Psoas muscle (tissue), 8 donors: ENCODE results near the gene TNS3. TPM values are rescaled to one million over a fixed set of nuclear protein-coding genes. Genes with fewer than 3 reads are reported as not detected.
A peak's percentile ranks its signal among the peaks of the same experiment; 100 is the strongest.

Source experiments
- ATAC-seq, 4 donors: fragments of 200-7000 bp; cut with Tn5 transposase; one replicate each; pipeline ENCODE4 v1.9.1; 2020; ENCODE audit warnings: moderate library complexity in 3 of 4, mild to moderate bottlenecking in 2 of 4
- DNase-seq, 2 donors: peaks; one replicate each; pipeline ENCODE4 v3.0.0-alpha.2; 2020
- H3K27ac ChIP-seq: fragments of 200-600 bp; one replicate; pipeline ENCODE4 v1.8.0; 2022
- H3K27me3 ChIP-seq, 3 donors: fragments of 200-600 bp in 1 of 3; one replicate each; pipeline versions ENCODE4 v1.6.1 to v1.8.0; 2013 to 2022; ENCODE audit warnings: low read length in 2 of 3, mild to moderate bottlenecking in 2 of 3, moderate library complexity in 1 of 3; ENCODE audit not compliant: insufficient read depth in 3 of 3
- H3K36me3 ChIP-seq, 2 donors: fragments of 200-600 bp in 1 of 2; one replicate each; pipeline versions ENCODE4 v1.6.1 to v1.8.0; 2013 to 2022; ENCODE audit warnings: low read depth in 1 of 2, mild to moderate bottlenecking in 1 of 2, moderate library complexity in 1 of 2; ENCODE audit not compliant: insufficient read depth in 1 of 2
- H3K4me1 ChIP-seq: fragments of 200-600 bp; one replicate; pipeline ENCODE4 v1.8.0; 2022
- H3K4me3 ChIP-seq: fragments of 200-600 bp; one replicate; pipeline ENCODE4 v1.8.0; 2022; ENCODE audit warnings: mild to moderate bottlenecking
- H3K9me3 ChIP-seq: fragments of 200-600 bp; one replicate; pipeline ENCODE4 v1.8.0; 2022
- CTCF ChIP-seq: fragments of 200-600 bp; IDR thresholded peaks from one replicate; pipeline ENCODE4 v1.8.0; 2022; ENCODE audit warnings: antibody characterized with exemption
- WGBS, 3 donors: extraction: QIAGEN DNeasy Blood & Tissue Kit; methylation state at CpG; one replicate each; pipeline versions ENCODE4 v1.1.6 to v1.1.7; 2013; 5-methylcytosine and 5-hydroxymethylcytosine counted together
- intact Hi-C, 2 donors: fragments of 100-400 bp; cut with DNase I; formaldehyde crosslinking; loops; one replicate each; pipeline versions ENCODE4 v1.11.0 to v1.14.2; 2022
- polyA plus RNA-seq, 3 donors: library from polyadenylated mRNA; stranded (reverse); fragments of 200-250 nt; gene quantifications; one replicate each; pipeline ENCODE4 v1.2.3, GENCODE V29; 2013
- total RNA-seq, 4 donors: library from RNA; stranded (reverse); fragmentation: NEBNext Ultra II Directional in 2 of 4; extraction: Animal tissue kit (Norgen Biotek cat#: 25700) in 2 of 4; gene quantifications; one replicate each; pipeline versions ENCODE4 v1.2.1 to v1.2.4, GENCODE V29; 2021 to 2023
- donor health status: healthy with polysubstance abuse.
- donor health status: DM: no; HTN: no; CAD: no; lungs with moderate emphysema.
- donor health status: Bipolar disorder and iron deficiency.
- donor health status: healthy.
- donor health status: DM: yes; HTN: yes; CAD: no.
- donor health status: DM: no; HTN: no; CAD: no.
- donor health status: DM: no; HTN: no; CAD: no.
- donor health status: DM: yes; HTN: yes; CAD: no.

The TNS3 gene
- total and polyA plus RNA-seq, 7 donors: 11.5 to 75.3 (median 35.0) TPM

GRCh38 chr7:47253650-47254080 lies 328.2 kb downstream of the TNS3 start:
- Histone ChIP-seq H3K27ac (peak overlapping the region; percentile 83), H3K27me3 (no peaks in the 10 kb centered on the region), H3K9me3 (no peaks in the 10 kb centered on the region), H3K36me3 (no peaks in the 10 kb centered on the region), H3K4me1 (peaks cover 6% of the 10 kb centered on the region), H3K4me3 (peak overlapping the region; percentile 69)
- ATAC-seq (peak; percentile 76 to 84 (median 79)), DNase-seq (peak; percentile 55 to 77)
- intact Hi-C loops: loop anchor here (2.0 to 5.0 kb wide), 2 partner anchors 1326 to 1337 kb away; no protein-coding TSS in a partner anchor
- WGBS, 3 donors: 4 to 5% (median 4%) methylated on average over 14 of the region's 14 CpGs
- no peak for TF ChIP-seq CTCF

- ATAC-seq (no peak), DNase-seq (no peak)
- Histone ChIP-seq H3K27me3 (no peaks in the 10 kb centered on the region), H3K36me3 (no peaks in the 10 kb centered on the region), H3K9me3 (no peaks in the 10 kb centered on the region), H3K27ac (no peak overlapping the region), H3K4me3 (no peak overlapping the region), H3K4me1 (peaks cover 10% of the 10 kb centered on the region)
- intact Hi-C loops: loop anchor here in 1 of 2 donors (5.0 kb wide), 1 partner anchor 1325 kb away; no protein-coding TSS in a partner anchor
- TF ChIP-seq CTCF: no peak
- 94 to 95% (median 95%) methylated on average over 5 of the region's 5 CpGs for whole genome bisulfite sequencing, 3 donors
Measured at GRCh38 chr7:47252675-47253074, 329.2 kb downstream of the TNS3 start.

- H3K4me1 ChIP-seq: peaks cover 13% of the 10 kb centered on the region
- no peaks in the 10 kb centered on the region for H3K36me3 ChIP-seq
- H3K9me3 ChIP-seq: no peaks in the 10 kb centered on the region
- 56 to 77% (median 56%) methylated on average over 2 of the region's 2 CpGs for WGBS, 3 donors
- no peak for ATAC-seq
- no peaks in the 10 kb centered on the region for H3K27me3 ChIP-seq
- no peak for DNase-seq
- intact Hi-C loops: no loop called here
- H3K27ac ChIP-seq: no peak overlapping the region
- H3K4me3 ChIP-seq: no peak overlapping the region
- no peak for TF ChIP-seq CTCF
Measured at GRCh38 chr7:47249361-47249760, 332.6 kb downstream of the TNS3 start.

- no peaks in the 10 kb centered on the region for H3K9me3 ChIP-seq
- H3K27me3 ChIP-seq: no peaks in the 10 kb centered on the region
- H3K27ac ChIP-seq: no peak overlapping the region
- no peaks in the 10 kb centered on the region for H3K36me3 ChIP-seq
- intact Hi-C loops: no loop called here
- ATAC-seq: peak in 3 of 4 donors; percentile 51 to 71 (median 56)
- H3K4me1 ChIP-seq: peaks cover 15% of the 10 kb centered on the region
- DNase-seq: no peak
- WGBS, 3 donors: 20 to 35% (median 21%) methylated on average over 3 of the region's 3 CpGs
- TF ChIP-seq CTCF: no peak
- H3K4me3 ChIP-seq: no peak overlapping the region
Measured at GRCh38 chr7:47248797-47249196, 333.1 kb downstream of the TNS3 start.

GRCh38 chr7:47247132-47247531 lies 334.8 kb downstream of the TNS3 start:
- Histone ChIP-seq H3K4me3 (no peak overlapping the region), H3K9me3 (no peaks in the 10 kb centered on the region), H3K4me1 (peaks cover 17% of the 10 kb centered on the region), H3K27ac (no peak overlapping the region), H3K36me3 (no peaks in the 10 kb centered on the region), H3K27me3 (no peaks in the 10 kb centered on the region)
- ATAC-seq: no peak
- DNase-seq: no peak
- 13 to 21% (median 20%) methylated on average over 5 of the region's 5 CpGs for WGBS, 3 donors
- no peak for TF ChIP-seq CTCF
- intact Hi-C loops: no loop called here
